ENCODE data around the gene HDAC11. TPM values are rescaled to one million over a fixed set of nuclear protein-coding genes. Genes with fewer than 3 reads are reported as not detected.

HDAC11 gene
- total and polyA plus RNA-seq, 2 of the 13 experiments (the other 11 are each of a cell fraction or from before 2014, with no cell fraction given) = 13.7 to 33.1 TPM

- TF ChIP-seq ZBED4 (CRISPR knock-in tag; IDR thresholded peaks at IDR 0.05; ENCODE audit: borderline replicate concordance) (no peak), TEF (CRISPR knock-in tag; IDR thresholded peaks at IDR 0.05) (no peak), HNRNPL (IDR thresholded peaks at IDR 0.05; ENCODE audit: low read depth, low read length) (peak; percentile 70; the same call in 1 of the 2 replicates), KMT2A (CRISPR knock-in tag; IDR thresholded peaks at IDR 0.05) (peak; percentile 75; the same call in 1 of the 2 replicates), ZNF704 (CRISPR knock-in tag; IDR thresholded peaks at IDR 0.05; ENCODE audit: borderline replicate concordance) (no peak), ETV5 (CRISPR knock-in tag; IDR thresholded peaks at IDR 0.05; ENCODE audit: borderline replicate concordance) (peak; percentile 99), TSC22D2 (CRISPR knock-in tag; IDR thresholded peaks at IDR 0.05; ENCODE audit: borderline replicate concordance) (no peak), ZSCAN21 (CRISPR knock-in tag; IDR thresholded peaks at IDR 0.05; ENCODE audit: borderline replicate concordance) (peak; percentile 79; the same call in 1 of the 2 replicates), SNRNP70 (IDR thresholded peaks at IDR 0.05; ENCODE audit: low read depth, low read length) (no peak), PRDM15 (CRISPR knock-in tag; IDR thresholded peaks at IDR 0.05) (no peak), KLF9 (CRISPR knock-in tag; IDR thresholded peaks at IDR 0.05; ENCODE audit: low read depth) (no peak), HES4 (CRISPR knock-in tag; IDR thresholded peaks at IDR 0.05; ENCODE audit: borderline replicate concordance) (no peak), ZNF260 (CRISPR knock-in tag; IDR thresholded peaks at IDR 0.05; ENCODE audit: borderline replicate concordance, low read depth) (no peak), REXO4 (CRISPR knock-in tag; IDR thresholded peaks at IDR 0.05; ENCODE audit: borderline replicate concordance) (no peak), ZBTB7A (CRISPR knock-in tag; IDR thresholded peaks at IDR 0.05) (no peak), SP2 (CRISPR knock-in tag; IDR thresholded peaks at IDR 0.05) (peak; percentile 74), RORA (CRISPR knock-in tag; IDR thresholded peaks at IDR 0.05) (no peak), ETV6 (CRISPR knock-in tag; conservative IDR thresholded peaks at IDR 0.05) (no peak)
Measured at GRCh38 chr3:13470894-13471574, 9.1 kb upstream of the HDAC11 start (continued).

All from HepG2 (cell line).